ENCODE measurements around the gene GPRC6A. TPM values are rescaled to one million over a fixed set of nuclear protein-coding genes. Genes with fewer than 3 reads are reported as not detected.

Gene GPRC6A
- total RNA-seq, result not detected
- not detected for polyA plus RNA-seq
- long read RNA-seq, donor 1, result 0 reads
- long read RNA-seq, donor 2, result 0 reads
- long read RNA-seq, donor 3, result 0 reads

- Histone ChIP-seq H3K27me3 (no peaks in the 10 kb centered on the region), H3K4me1 (ENCODE audit: insufficient read depth) (no peaks in the 10 kb centered on the region), H3K9me3 (no peaks in the 10 kb centered on the region), H3K4me3 (no peak within 1 kb of the TSS), H3K36me3 (no peaks in the 10 kb centered on the region), H3K27ac (no peak within 1 kb of the TSS)
- WGBS, 3 donors, result 64 to 71% (median 71%) methylated on average over 2 of the region's 2 CpGs
- intact Hi-C loops (cut with DNase I), result no loop called here
- TF ChIP-seq EP300 (IDR thresholded peaks at IDR 0.05) (no peak), CTCF (IDR thresholded peaks at IDR 0.05) (no peak), POLR2A (IDR thresholded peaks at IDR 0.05) (no peak)
- no peak for DNase-seq
Observed at GRCh38 chr6:116828983-116829382, at the start of gene GPRC6A. GPRC6A (minus strand) TSS chr6:116829083; CDS start chr6:116829013, 70 bp downstream.

- Histone ChIP-seq H3K9me3 (no peaks in the 10 kb centered on the region), H3K4me3 (no peak overlapping the region), H3K4me1 (ENCODE audit: insufficient read depth) (peaks cover 7% of the 10 kb centered on the region), H3K27ac (no peak overlapping the region), H3K36me3 (no peaks in the 10 kb centered on the region), H3K27me3 (no peaks in the 10 kb centered on the region)
- intact Hi-C loops (cut with DNase I), result no loop called here
- no peak for TF ChIP-seq POLR2A (IDR thresholded peaks at IDR 0.05)
- no peak for TF ChIP-seq EP300 (IDR thresholded peaks at IDR 0.05)
- no peak for TF ChIP-seq CTCF (IDR thresholded peaks at IDR 0.05)
- DNase-seq, result no peak
- 17 to 20% (median 19%) methylated on average over 10 of the region's 10 CpGs for WGBS, 3 donors
Observed at GRCh38 chr6:116877743-116878142, 48.9 kb upstream of the GPRC6A start.

DNA sequence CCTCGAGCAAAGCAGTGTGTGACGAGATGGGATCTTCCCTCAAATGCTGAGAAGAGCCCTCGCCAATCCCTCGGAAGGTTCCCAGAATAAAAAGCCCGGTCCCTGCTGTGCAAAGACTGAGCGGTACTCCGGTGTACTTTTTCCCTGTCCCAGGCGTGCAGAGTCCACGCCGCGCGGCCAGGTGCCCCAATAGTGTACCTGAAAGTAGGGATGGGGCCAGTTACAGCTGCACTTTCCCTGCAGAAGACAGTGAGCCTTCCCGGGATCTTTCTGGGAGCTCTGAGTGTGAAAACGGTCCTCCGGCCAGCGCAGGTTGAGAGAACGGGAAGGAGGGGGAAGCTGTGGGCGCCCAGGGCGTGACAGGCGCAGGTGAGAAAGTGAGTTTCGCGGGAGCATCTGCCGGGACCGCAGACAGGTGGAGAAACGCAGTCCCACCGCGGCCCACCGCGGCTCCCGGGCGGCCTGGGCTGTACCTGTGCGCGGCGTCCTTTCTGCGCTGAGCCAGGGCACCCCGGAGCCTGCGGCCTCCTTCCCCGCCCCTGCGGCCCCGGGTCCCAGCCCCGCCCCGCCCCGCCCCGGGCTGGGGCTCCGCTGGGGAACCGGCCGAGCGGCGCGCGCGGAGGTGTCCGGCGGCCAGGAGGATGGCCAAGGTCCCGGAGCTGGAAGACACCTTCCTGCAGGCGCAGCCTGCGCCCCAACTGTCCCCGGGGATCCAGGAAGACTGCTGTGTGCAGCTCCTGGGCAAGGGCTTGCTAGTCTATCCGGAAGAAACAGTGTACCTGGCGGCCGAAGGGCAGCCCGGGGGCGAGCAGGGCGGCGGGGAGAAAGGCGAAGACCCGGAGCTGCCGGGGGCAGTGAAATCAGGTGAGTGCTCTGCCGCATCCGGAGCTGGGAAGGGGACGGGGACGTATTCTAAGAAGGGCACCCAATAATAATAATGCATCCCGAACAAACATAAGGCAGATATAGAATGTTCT, 48.0 kb upstream of the GPRC6A start, which contains the start of gene RFX6:
TSS of gene RFX6 (plus strand) at position 608 of the 977 bp plus-strand sequence. CDS start at position 642, 34 bp downstream.
- 1 to 2% (median 2%) methylated on average over 65 to 73 of the region's 73 CpGs for WGBS, 3 donors
- no peaks in the 10 kb centered on the region for H3K27me3 ChIP-seq
- H3K4me1 ChIP-seq (ENCODE audit: insufficient read depth), result peaks cover 7% of the 10 kb centered on the region
- H3K36me3 ChIP-seq, result no peaks in the 10 kb centered on the region
- intact Hi-C loops (cut with DNase I), result no loop called here
- TF ChIP-seq EP300 (IDR thresholded peaks at IDR 0.05) (no peak), CTCF (IDR thresholded peaks at IDR 0.05) (no peak), POLR2A (IDR thresholded peaks at IDR 0.05) (no peak)
- no peak for DNase-seq
- H3K9me3 ChIP-seq, result no peaks in the 10 kb centered on the region
- peak within 1 kb of the TSS; percentile 17 for H3K4me3 ChIP-seq
- no peak within 1 kb of the TSS for H3K27ac ChIP-seq

- Histone ChIP-seq H3K27me3 (no peaks in the 10 kb centered on the region), H3K27ac (no peak overlapping the region), H3K36me3 (no peaks in the 10 kb centered on the region), H3K4me1 (ENCODE audit: insufficient read depth) (peaks cover 7% of the 10 kb centered on the region), H3K9me3 (no peaks in the 10 kb centered on the region), H3K4me3 (no peak overlapping the region)
- TF ChIP-seq POLR2A (IDR thresholded peaks at IDR 0.05) (no peak), EP300 (IDR thresholded peaks at IDR 0.05) (no peak), CTCF (IDR thresholded peaks at IDR 0.05) (no peak)
- intact Hi-C loops (cut with DNase I), result no loop called here
- WGBS, 3 donors, result 27 to 32% (median 31%) methylated on average over 8 of the region's 8 CpGs
- DNase-seq, result no peak
Observed at GRCh38 chr6:116876107-116876506, 47.2 kb upstream of the GPRC6A start.

Data from ovary (tissue), 10 donors.